GM12865 (cell line): ENCODE results near the gene CLEC3B.

Source experiments
- DNase-seq: peaks from one replicate; pipeline ENCODE4 v3.0.0; 2010; ENCODE audit warnings: low read depth
- H3K4me3 ChIP-seq: 2 replicates; pipeline ENCODE4 v1.5.1; 2011; ENCODE audit warnings: mild to moderate bottlenecking, low read depth, low read length, control low read depth
- TF ChIP-seq, protein P1 (sequence below): IDR thresholded peaks from 2 replicates; pipeline ENCODE4 v1.5.1; 2011; ENCODE audit warnings: low read length, control low read depth, low read depth, inconsistent platforms; ENCODE audit not compliant: insufficient read depth; ENCODE audit errors: missing control alignments

CLEC3B gene

GRCh38 chr3:45054196-45054857 is 28.2 kb downstream of the CLEC3B start:
- no peak overlapping the region for H3K4me3 ChIP-seq
- TF ChIP-seq, protein P1, sequence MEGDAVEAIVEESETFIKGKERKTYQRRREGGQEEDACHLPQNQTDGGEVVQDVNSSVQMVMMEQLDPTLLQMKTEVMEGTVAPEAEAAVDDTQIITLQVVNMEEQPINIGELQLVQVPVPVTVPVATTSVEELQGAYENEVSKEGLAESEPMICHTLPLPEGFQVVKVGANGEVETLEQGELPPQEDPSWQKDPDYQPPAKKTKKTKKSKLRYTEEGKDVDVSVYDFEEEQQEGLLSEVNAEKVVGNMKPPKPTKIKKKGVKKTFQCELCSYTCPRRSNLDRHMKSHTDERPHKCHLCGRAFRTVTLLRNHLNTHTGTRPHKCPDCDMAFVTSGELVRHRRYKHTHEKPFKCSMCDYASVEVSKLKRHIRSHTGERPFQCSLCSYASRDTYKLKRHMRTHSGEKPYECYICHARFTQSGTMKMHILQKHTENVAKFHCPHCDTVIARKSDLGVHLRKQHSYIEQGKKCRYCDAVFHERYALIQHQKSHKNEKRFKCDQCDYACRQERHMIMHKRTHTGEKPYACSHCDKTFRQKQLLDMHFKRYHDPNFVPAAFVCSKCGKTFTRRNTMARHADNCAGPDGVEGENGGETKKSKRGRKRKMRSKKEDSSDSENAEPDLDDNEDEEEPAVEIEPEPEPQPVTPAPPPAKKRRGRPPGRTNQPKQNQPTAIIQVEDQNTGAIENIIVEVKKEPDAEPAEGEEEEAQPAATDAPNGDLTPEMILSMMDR, result no peak
- DNase-seq, result no peak

GRCh38 chr3:45055032-45055410 is 28.9 kb downstream of the CLEC3B start:
- DNase-seq, result no peak
- TF ChIP-seq, protein P1, result no peak
- no peak overlapping the region for H3K4me3 ChIP-seq

GRCh38 chr3:45055411-45056143 is 29.5 kb downstream of the CLEC3B start:
- peak; percentile 48 for DNase-seq
- H3K4me3 ChIP-seq, result no peak overlapping the region
- TF ChIP-seq, protein P1, result peak; percentile 32

DNA sequence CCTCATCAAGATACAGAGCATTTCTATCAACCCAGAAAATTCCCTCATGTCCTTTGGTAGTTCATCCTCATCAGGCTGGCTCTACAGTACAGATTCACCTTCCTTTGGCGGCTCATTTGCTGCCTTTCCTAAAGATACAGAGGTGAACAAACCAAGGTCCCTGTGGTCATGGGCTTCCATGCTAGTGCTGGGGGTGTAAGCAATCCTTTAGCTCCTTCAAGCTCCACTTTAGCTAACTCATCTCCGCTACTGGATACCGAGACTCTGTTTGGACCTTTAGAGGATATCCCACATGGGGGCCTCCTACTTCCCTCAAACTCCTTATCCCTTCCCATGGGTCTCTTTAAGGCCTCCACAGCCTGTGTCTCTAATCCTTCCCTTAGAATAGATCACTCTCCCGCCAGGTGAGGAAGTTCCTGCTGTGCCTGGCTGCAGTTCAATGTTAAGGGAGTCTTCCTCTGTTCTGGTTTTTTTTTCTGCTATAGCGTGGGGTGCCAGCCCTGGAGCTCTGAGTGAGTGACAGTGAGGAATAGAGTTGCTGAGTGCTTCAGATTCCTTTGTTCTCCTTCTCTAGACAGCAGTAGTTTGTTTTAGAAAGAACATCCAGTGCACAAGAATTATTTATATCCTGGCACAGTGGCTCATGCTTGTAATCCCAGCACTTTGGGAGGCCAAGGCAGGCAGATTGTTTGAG is 30.7 kb downstream of the CLEC3B start:
- TF ChIP-seq, protein P1, result no peak
- no peak for DNase-seq
- no peak overlapping the region for H3K4me3 ChIP-seq

DNA sequence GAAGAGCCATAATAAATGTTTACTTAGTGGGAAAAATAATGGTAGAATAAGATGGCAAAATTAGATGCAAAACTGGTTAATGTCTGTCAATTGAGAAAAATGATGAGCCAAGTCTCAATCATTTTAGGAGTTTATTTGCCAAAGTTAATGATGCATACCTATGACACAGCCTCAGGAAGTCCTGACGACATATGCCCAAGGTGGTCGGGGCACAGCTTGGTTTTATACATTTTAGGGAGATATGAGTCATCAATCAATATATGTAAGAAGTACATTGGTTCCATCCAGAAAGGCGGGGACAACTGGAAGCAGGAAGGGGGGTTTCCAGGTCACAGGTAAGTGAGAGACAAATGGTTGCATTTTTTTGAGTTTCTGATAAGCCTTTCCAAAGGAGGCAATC is 31.5 kb downstream of the CLEC3B start:
- H3K4me3 ChIP-seq, result no peak overlapping the region
- DNase-seq, result no peak

GRCh38 chr3:45059132-45059531 is 33.0 kb downstream of the CLEC3B start:
- no peak for DNase-seq
- TF ChIP-seq, protein P1, result no peak
- H3K4me3 ChIP-seq, result no peak overlapping the region

More for the DNA sequence above, 31.5 kb downstream of the CLEC3B start:
- TF ChIP-seq, protein P1, result no peak
